DLD1 (cell line): Measurements from ENCODE around the gene PPM1F.

Experiments used
- in situ Hi-C: cut with HindIII; loops from 2 replicates; pipeline ENCODE4 v1.10.0; 2017; ENCODE audit warnings: low sequenced_read_pairs

The PPM1F gene

DNA sequence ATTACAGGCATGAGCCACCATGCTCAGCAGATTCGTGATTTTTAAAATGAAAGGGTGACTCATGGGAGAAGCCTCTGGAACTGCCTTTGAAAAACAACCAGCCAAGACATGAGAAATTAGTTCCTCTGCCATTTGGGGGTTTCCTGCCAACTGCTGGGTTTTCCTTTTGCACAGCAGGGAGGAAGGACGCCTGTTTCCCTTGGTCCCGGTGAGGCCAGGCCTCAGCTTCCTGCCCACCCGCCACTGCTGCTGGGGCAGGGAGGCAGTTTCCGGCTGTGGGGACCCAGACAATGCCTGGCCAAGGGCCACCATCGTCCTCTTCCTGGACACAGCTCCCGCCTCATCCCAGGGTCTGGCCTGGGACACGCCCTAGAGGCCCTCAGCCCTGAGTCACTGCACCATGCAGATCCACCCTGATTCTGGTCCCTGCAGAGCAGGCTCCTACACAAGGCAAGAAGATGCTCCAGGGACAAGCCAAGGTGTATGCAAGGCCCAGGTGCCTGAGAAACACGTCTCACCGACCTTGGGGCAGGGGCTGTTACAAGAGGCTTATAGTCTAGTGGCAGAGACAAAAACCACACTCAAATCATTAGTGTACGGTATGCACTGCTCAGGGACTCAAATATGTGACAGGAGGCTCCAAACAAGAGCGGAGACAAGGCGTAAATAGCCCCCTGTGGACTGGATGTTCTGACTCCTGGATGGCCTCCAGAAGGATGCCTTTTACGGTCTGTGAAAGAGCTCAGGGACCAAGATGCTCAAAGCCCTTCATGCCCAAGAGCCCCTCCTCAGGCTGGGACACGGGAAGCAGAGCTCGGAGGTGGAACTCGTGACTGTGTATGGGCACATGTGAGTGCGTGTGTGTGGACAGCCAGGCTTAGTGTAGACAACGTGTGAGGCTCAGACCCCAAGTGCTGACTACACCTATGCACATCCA, 10.0 kb downstream of the PPM1F start:
- in situ Hi-C loops: loop anchor here (25.0 kb wide), 3 partner anchors 95 to 230 kb away; no protein-coding TSS in a partner anchor

DNA sequence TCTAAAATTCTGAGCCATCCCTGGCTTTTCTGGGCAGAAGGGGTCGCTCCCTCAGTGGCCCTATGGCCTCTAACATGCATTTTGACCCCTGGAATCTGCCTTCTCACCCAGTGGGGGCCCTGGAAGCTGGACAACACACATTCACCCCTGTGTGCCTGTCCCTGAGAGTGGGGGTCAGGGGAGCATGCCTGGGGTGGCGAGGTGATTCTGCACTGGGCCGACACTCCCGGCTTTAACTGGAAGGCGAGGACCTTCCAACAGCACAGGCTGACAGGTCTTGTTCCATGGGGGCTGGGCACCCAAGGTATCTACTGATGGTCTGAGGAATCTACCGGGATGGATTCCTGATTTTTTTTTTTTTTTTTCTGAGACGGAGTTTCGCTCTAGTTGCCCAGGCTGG, 10.7 kb downstream of the PPM1F start:
- in situ Hi-C loops: loop anchor here (25.0 kb wide), 3 partner anchors 95 to 230 kb away; no protein-coding TSS in a partner anchor

DNA sequence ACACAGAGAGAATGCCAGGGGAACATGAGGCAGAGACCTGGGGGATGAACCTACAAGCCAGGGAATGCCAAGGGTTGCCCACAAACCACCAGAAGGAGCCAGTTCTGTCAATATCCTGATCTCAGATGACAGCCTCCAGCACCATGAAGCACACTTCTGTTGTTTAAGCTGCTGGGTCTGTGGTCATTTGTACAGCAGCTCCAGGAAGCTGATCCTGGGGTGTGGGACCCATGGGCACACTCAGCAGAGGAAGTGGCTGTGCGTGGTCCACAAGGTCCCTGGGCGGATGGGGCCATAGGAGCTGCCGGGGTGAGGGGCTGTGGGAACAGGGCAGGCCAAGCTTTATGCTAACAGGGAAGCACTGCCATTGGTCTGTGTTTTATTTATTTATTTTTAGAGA, 12.1 kb downstream of the PPM1F start:
- in situ Hi-C loops: loop anchor here (25.0 kb wide), 3 partner anchors 97 to 228 kb away; no protein-coding TSS in a partner anchor

GRCh38 chr22:21939935-21940334, 12.7 kb downstream of the PPM1F start:
- in situ Hi-C loops: loop anchor here (25.0 kb wide), 3 partner anchors 97 to 228 kb away; no protein-coding TSS in a partner anchor

DNA sequence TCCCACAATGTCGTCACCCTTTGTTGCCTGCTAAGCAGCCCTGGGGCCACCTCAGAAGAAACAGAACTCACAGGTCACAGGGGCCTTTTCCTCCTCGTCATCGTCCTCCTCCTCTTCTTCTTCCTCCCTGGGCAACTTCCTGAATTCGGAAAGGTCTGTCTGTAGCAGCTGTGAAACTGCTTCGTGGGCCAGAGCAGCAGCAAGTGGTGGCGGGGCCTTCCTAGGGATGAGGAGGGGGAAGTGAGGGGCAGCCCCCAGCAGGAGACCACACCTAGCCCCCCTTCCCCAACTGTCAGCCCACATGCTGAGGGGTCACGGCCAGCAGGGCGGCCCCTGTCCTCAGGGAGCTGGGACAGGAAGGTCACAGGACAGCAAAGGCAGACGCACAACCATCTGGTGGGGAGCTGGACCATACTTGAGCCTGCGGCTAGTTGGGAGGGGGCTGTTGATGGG, 13.2 kb downstream of the PPM1F start:
- in situ Hi-C loops: loop anchor here (25.0 kb wide), 3 partner anchors 98 to 227 kb away; no protein-coding TSS in a partner anchor

- in situ Hi-C loops: loop anchor here (25.0 kb wide), 3 partner anchors 98 to 227 kb away; no protein-coding TSS in a partner anchor
Measured at GRCh38 chr22:21938906-21939305, 13.7 kb downstream of the PPM1F start.

DNA sequence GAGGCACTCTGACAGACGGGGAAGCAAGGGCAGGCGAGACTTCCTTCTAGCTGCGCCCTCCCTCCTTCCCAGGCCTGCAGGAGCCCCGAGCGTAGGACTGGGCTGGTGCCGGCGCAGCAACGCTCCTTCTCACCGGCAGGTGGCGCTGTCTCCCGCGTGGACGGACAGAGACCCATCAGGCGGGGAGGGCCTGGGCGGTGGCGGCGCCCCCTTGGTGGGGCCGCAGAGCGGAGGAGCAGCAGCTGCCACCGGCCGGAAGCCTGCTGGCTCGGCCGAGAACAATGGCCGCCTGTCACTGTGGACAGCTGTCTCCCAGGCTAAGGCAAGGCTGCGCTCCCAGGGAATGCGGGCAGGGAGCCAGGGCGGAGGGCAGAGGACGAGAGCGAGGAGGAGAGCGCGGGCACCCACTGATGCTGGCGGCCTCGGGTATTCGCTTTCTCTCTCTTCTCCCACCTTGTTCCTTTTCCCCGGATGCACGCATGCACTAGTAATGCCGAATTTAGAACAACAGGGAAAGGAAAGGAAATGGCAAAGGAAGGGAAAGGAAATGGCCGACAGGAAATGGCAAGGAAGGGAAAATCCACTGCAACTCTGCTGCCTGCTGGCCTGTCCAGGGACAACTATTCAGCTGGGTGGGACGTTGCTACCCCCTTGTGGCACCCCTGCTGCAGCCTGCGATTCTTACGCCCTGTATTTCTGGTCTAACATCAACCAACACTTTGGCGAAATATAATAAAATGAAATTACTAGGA, 14.4 kb downstream of the PPM1F start:
- in situ Hi-C loops: loop anchor here (25.0 kb wide), 3 partner anchors 99 to 226 kb away; no protein-coding TSS in a partner anchor

GRCh38 chr22:21937821-21938070, 14.9 kb downstream of the PPM1F start:
- in situ Hi-C loops: loop anchor here (25.0 kb wide), 3 partner anchors 100 to 225 kb away; no protein-coding TSS in a partner anchor

DNA sequence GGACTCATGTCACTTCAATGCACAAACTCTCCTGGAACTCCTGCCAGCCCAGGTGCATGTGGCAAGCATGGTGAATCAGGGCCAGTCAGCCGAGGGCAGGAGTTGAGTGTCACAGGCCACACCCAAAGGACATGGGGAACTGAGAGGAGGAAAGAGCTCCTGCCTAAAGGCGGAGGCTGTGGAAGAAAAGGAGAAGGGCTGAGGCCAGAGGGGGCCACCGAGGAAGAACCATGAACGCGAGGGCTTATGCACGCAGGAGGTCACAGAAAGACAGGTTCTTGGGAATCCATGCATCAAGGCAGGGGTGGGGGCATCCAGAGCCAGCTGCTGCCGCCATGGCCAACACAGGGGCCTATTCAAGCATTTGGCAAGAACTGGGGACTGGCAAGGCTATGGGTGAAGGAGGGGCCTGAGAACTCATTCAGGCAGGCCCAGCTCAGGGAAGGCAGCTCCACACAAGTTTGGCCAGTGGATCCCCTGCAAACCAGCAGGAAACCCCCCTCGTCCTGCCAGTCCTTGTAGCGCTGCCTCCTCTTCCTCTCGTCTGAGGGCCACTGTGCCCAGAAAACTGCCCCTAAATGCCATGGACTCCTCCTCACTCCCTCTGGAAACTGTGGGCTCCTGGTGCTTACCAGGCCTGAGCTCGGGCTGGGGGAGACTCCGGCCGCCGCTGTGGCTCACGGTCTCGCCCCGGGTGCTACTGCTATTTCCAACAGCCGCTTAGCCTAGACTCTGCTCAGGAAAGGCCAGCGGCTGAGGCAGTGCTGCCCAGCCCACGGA, 15.4 kb downstream of the PPM1F start:
- in situ Hi-C loops: loop anchor here (25.0 kb wide), 3 partner anchors 100 to 225 kb away; no protein-coding TSS in a partner anchor

DNA sequence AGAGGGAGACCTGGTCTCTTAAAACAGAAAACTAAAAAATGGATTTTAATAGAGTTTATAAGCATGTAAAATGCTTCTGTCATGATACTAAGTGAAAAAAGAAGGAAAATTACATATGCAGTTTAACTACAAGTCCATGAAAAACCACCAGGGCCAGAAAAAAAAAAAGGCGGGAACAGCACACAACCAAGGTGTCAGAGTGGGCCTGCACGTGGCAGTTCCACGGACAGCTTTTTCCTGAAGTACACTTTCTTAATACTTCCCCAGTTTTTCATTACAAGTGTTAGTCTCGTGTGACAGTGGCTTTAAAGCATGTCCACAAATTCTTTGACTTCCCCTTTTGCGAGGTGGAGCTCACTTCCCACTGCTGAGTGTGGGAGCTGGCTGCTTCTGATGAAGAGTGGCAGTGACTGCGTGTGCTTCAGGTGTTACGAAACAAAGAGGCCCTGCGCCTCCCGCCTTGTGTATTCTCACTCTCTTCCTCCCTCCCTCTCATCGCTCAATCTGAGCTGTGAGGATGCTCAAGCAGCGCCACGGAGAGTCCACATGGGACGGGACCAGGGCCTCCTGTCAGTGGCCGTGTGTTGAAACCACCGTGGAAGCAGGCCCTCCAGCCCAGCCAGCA, 16.4 kb downstream of the PPM1F start:
- in situ Hi-C loops: loop anchor here (25.0 kb wide), 3 partner anchors 101 to 224 kb away; no protein-coding TSS in a partner anchor

GRCh38 chr22:21933910-21934309, 18.7 kb downstream of the PPM1F start:
- in situ Hi-C loops: loop anchor here (25.0 kb wide), 3 partner anchors 103 to 222 kb away; no protein-coding TSS in a partner anchor

DNA sequence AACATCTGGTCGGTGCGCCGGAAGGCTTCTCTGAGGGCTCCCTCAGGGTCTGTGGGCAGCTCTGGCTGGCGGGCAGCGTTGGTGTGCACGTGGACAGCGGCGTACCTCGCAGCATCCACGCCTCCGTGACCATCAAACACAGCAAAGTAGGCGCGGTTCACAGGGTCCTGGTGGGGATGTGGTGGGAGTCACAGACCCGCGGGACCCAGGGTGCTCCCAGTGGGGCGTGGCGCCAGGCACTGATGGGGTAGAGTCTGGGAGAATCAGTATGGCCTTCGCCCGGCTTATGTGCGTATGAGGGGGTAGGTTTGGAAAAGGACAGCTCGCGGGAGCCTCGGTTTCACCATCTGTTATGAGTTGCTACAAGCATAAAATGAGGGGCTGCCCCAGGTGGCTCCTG, 19.2 kb downstream of the PPM1F start:
- in situ Hi-C loops: loop anchor here (25.0 kb wide), 3 partner anchors 104 to 221 kb away; no protein-coding TSS in a partner anchor

- in situ Hi-C loops: loop anchor here (25.0 kb wide), 3 partner anchors 105 to 220 kb away; no protein-coding TSS in a partner anchor
Measured at GRCh38 chr22:21932347-21932746, 20.3 kb downstream of the PPM1F start.

DNA sequence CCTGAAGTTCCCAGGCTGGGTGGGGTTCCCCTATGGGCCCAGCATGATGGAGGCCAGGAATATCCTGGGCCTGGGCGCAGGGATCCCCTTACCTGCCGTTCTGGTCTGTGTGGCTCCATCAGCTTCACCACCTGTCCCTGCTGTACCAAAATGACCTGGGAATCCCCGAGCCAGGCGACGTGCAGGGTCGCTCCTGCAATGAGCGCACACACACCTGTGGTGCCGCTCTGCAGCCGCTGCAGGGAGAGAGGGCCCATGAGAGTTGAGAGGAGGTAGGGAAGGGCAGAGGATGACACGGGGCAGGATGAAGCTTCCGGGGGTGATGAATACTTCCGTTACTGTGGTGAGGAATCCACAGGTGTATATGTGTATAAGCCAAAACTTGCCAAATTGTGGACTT, 21.6 kb downstream of the PPM1F start:
- in situ Hi-C loops: loop anchor here (25.0 kb wide), 3 partner anchors 106 to 219 kb away; no protein-coding TSS in a partner anchor

- in situ Hi-C loops: loop anchor here (25.0 kb wide), 3 partner anchors 108 to 217 kb away; no protein-coding TSS in a partner anchor
Measured at GRCh38 chr22:21929253-21929652, 23.4 kb downstream of the PPM1F start.

- in situ Hi-C loops: loop anchor here (25.0 kb wide), 3 partner anchors 109 to 216 kb away; no protein-coding TSS in a partner anchor
Measured at GRCh38 chr22:21928048-21928447, 24.6 kb downstream of the PPM1F start.

- in situ Hi-C loops: loop anchor here (25.0 kb wide), 3 partner anchors 110 to 215 kb away; no protein-coding TSS in a partner anchor
Measured at GRCh38 chr22:21927174-21927823, 25.3 kb downstream of the PPM1F start.

GRCh38 chr22:21926728-21927127, 25.9 kb downstream of the PPM1F start:
- in situ Hi-C loops: loop anchor here (25.0 kb wide), 3 partner anchors 111 to 214 kb away; no protein-coding TSS in a partner anchor

GRCh38 chr22:21923163-21923561, 29.5 kb downstream of the PPM1F start:
- in situ Hi-C loops: no loop called here
